ENCODE results near the gene RALBP1.

The RALBP1 gene

GRCh38 chr18:9534844-9535243, 59.5 kb downstream of the RALBP1 start:
- H3K4me3 ChIP-seq (ENCODE audit: insufficient read depth in 1 of 2, low read depth in 1 of 2, low read length in 2 of 2): no peak overlapping the region
- WGBS: 95% methylated on average over 9 of the region's 11 CpGs

GRCh38 chr18:9535430-9535991, 60.2 kb downstream of the RALBP1 start:
- Histone ChIP-seq H4K91ac (ENCODE audit: low read length) (no peak overlapping the region), H3K27ac (ENCODE audit: low read length, poor library complexity, severe bottlenecking) (no peak overlapping the region), H3K4me2 (ENCODE audit: low read length, poor library complexity, severe bottlenecking) (no peak overlapping the region), H2AFZ (ENCODE audit: low read depth, low read length) (no peak overlapping the region), H3K27me3 (ENCODE audit: control insufficient read depth in 1 of 2, insufficient read depth in 1 of 2, low read length in 2 of 2) (no peaks in the 10 kb centered on the region), H2BK5ac (ENCODE audit: low read depth, low read length, poor library complexity, severe bottlenecking) (no peak overlapping the region), H3K14ac (ENCODE audit: low read length in 2 of 2) (no peak overlapping the region), H3K18ac (ENCODE audit: low read depth in 1 of 2, low read length in 2 of 2) (no peak overlapping the region), H2BK15ac (ENCODE audit: low read depth, poor library complexity, severe bottlenecking) (no peak overlapping the region), H3K79me1 (replicated peaks; ENCODE audit: low read length, poor library complexity, severe bottlenecking) (peaks cover 10% of the 10 kb centered on the region), H3K4ac (ENCODE audit: low read depth in 1 of 2, low read length in 2 of 2) (no peak overlapping the region), H2BK120ac (ENCODE audit: low read depth, low read length) (no peak overlapping the region), H4K8ac (ENCODE audit: low read length) (no peak overlapping the region), H3K9me3 (ENCODE audit: control insufficient read depth, low read length) (no peaks in the 10 kb centered on the region), H3K23ac (ENCODE audit: low read length in 2 of 2) (no peak overlapping the region), H3K4me1 (ENCODE audit: control insufficient read depth, insufficient read depth, low read depth, low read length) (peaks cover 12% of the 10 kb centered on the region), H2BK12ac (ENCODE audit: low read length in 2 of 2) (no peak overlapping the region), H3K36me3 (ENCODE audit: control insufficient read depth in 1 of 2, insufficient read depth in 2 of 2, low read depth in 1 of 2, low read length in 2 of 2) (peaks cover 49 to 70% of the 10 kb centered on the region in 2 experiments), H3K9ac (ENCODE audit: low read length) (peak overlapping the region; percentile 74), H3K4me3 (ENCODE audit: insufficient read depth in 1 of 2, low read depth in 1 of 2, low read length in 2 of 2) (peak overlapping the region in 1 of 2 experiments; percentile 63), H2AK5ac (ENCODE audit: low read length, severe bottlenecking) (no peak overlapping the region)
- peak; percentile 69 for DNase-seq
- WGBS: 94% methylated on average over 27 of the region's 27 CpGs

More at GRCh38 chr18:9534844-9535243, 59.5 kb downstream of the RALBP1 start:
- H2AFZ ChIP-seq (ENCODE audit: low read depth, low read length): no peak overlapping the region
- no peak overlapping the region for H2BK5ac ChIP-seq (ENCODE audit: low read depth, low read length, poor library complexity, severe bottlenecking)
- no peak overlapping the region for H2AK5ac ChIP-seq (ENCODE audit: low read length, severe bottlenecking)
- no peak overlapping the region for H3K4me2 ChIP-seq (ENCODE audit: low read length, poor library complexity, severe bottlenecking)
- H3K23ac ChIP-seq (ENCODE audit: low read length in 2 of 2): no peak overlapping the region
- no peak overlapping the region for H3K18ac ChIP-seq (ENCODE audit: low read depth in 1 of 2, low read length in 2 of 2)
- peaks cover 12% of the 10 kb centered on the region for H3K4me1 ChIP-seq (ENCODE audit: control insufficient read depth, insufficient read depth, low read depth, low read length)
- H3K9ac ChIP-seq (ENCODE audit: low read length): peak overlapping the region; percentile 74
- no peak for DNase-seq
- no peak overlapping the region for H3K27ac ChIP-seq (ENCODE audit: low read length, poor library complexity, severe bottlenecking)
- no peak overlapping the region for H3K4ac ChIP-seq (ENCODE audit: low read depth in 1 of 2, low read length in 2 of 2)
- H2BK12ac ChIP-seq (ENCODE audit: low read length in 2 of 2): no peak overlapping the region
- H4K8ac ChIP-seq (ENCODE audit: low read length): no peak overlapping the region
- no peaks in the 10 kb centered on the region for H3K9me3 ChIP-seq (ENCODE audit: control insufficient read depth, low read length)
- peaks cover 44 to 70% of the 10 kb centered on the region in 2 experiments for H3K36me3 ChIP-seq (ENCODE audit: control insufficient read depth in 1 of 2, insufficient read depth in 2 of 2, low read depth in 1 of 2, low read length in 2 of 2)
- H3K27me3 ChIP-seq (ENCODE audit: control insufficient read depth in 1 of 2, insufficient read depth in 1 of 2, low read length in 2 of 2): no peaks in the 10 kb centered on the region
- peaks cover 13% of the 10 kb centered on the region for H3K79me1 ChIP-seq (replicated peaks; ENCODE audit: low read length, poor library complexity, severe bottlenecking)
- no peak overlapping the region for H2BK15ac ChIP-seq (ENCODE audit: low read depth, poor library complexity, severe bottlenecking)
- H4K91ac ChIP-seq (ENCODE audit: low read length): no peak overlapping the region
- no peak overlapping the region for H2BK120ac ChIP-seq (ENCODE audit: low read depth, low read length)
- H3K14ac ChIP-seq (ENCODE audit: low read length in 2 of 2): no peak overlapping the region

- WGBS: 96% methylated on average over 15 of the region's 24 CpGs
- no peaks in the 10 kb centered on the region for H3K27me3 ChIP-seq (ENCODE audit: control insufficient read depth in 1 of 2, insufficient read depth in 1 of 2, low read length in 2 of 2)
- H3K79me1 ChIP-seq (replicated peaks; ENCODE audit: low read length, poor library complexity, severe bottlenecking): peaks cover 10% of the 10 kb centered on the region
- no peak overlapping the region for H3K4me2 ChIP-seq (ENCODE audit: low read length, poor library complexity, severe bottlenecking)
- no peak overlapping the region for H3K18ac ChIP-seq (ENCODE audit: low read depth in 1 of 2, low read length in 2 of 2)
- peak overlapping the region; percentile 74 for H3K9ac ChIP-seq (ENCODE audit: low read length)
- no peak overlapping the region for H3K4ac ChIP-seq (ENCODE audit: low read depth in 1 of 2, low read length in 2 of 2)
- no peak overlapping the region for H2BK15ac ChIP-seq (ENCODE audit: low read depth, poor library complexity, severe bottlenecking)
- no peak for DNase-seq
- H3K4me3 ChIP-seq (ENCODE audit: insufficient read depth in 1 of 2, low read depth in 1 of 2, low read length in 2 of 2): peak overlapping the region in 1 of 2 experiments; percentile 63
- no peaks in the 10 kb centered on the region for H3K9me3 ChIP-seq (ENCODE audit: control insufficient read depth, low read length)
- no peak overlapping the region for H2BK120ac ChIP-seq (ENCODE audit: low read depth, low read length)
- no peak overlapping the region for H3K27ac ChIP-seq (ENCODE audit: low read length, poor library complexity, severe bottlenecking)
- H2BK5ac ChIP-seq (ENCODE audit: low read depth, low read length, poor library complexity, severe bottlenecking): no peak overlapping the region
- H4K8ac ChIP-seq (ENCODE audit: low read length): no peak overlapping the region
- H4K91ac ChIP-seq (ENCODE audit: low read length): no peak overlapping the region
- H3K23ac ChIP-seq (ENCODE audit: low read length in 2 of 2): no peak overlapping the region
- no peak overlapping the region for H2BK12ac ChIP-seq (ENCODE audit: low read length in 2 of 2)
- H2AFZ ChIP-seq (ENCODE audit: low read depth, low read length): no peak overlapping the region
- H2AK5ac ChIP-seq (ENCODE audit: low read length, severe bottlenecking): no peak overlapping the region
- H3K4me1 ChIP-seq (ENCODE audit: control insufficient read depth, insufficient read depth, low read depth, low read length): peaks cover 12% of the 10 kb centered on the region
- H3K14ac ChIP-seq (ENCODE audit: low read length in 2 of 2): no peak overlapping the region
- peaks cover 47 to 61% of the 10 kb centered on the region in 2 experiments for H3K36me3 ChIP-seq (ENCODE audit: control insufficient read depth in 1 of 2, insufficient read depth in 2 of 2, low read depth in 1 of 2, low read length in 2 of 2)
Measured at GRCh38 chr18:9536354-9537152, 61.2 kb downstream of the RALBP1 start.

GRCh38 chr18:9537677-9538076, 62.4 kb downstream of the RALBP1 start:
- WGBS: 97% methylated on average over 5 of the region's 6 CpGs
- Histone ChIP-seq H3K27ac (ENCODE audit: low read length, poor library complexity, severe bottlenecking) (no peak overlapping the region), H3K4me1 (ENCODE audit: control insufficient read depth, insufficient read depth, low read depth, low read length) (peaks cover 12% of the 10 kb centered on the region), H3K27me3 (ENCODE audit: control insufficient read depth in 1 of 2, insufficient read depth in 1 of 2, low read length in 2 of 2) (no peaks in the 10 kb centered on the region), H3K36me3 (ENCODE audit: control insufficient read depth in 1 of 2, insufficient read depth in 2 of 2, low read depth in 1 of 2, low read length in 2 of 2) (peaks cover 46 to 52% of the 10 kb centered on the region in 2 experiments), H4K8ac (ENCODE audit: low read length) (no peak overlapping the region), H2BK15ac (ENCODE audit: low read depth, poor library complexity, severe bottlenecking) (no peak overlapping the region), H3K79me1 (replicated peaks; ENCODE audit: low read length, poor library complexity, severe bottlenecking) (peaks cover 9% of the 10 kb centered on the region), H3K9ac (ENCODE audit: low read length) (no peak overlapping the region), H2AK5ac (ENCODE audit: low read length, severe bottlenecking) (no peak overlapping the region), H3K18ac (ENCODE audit: low read depth in 1 of 2, low read length in 2 of 2) (no peak overlapping the region), H3K14ac (ENCODE audit: low read length in 2 of 2) (no peak overlapping the region), H2BK5ac (ENCODE audit: low read depth, low read length, poor library complexity, severe bottlenecking) (no peak overlapping the region), H2BK120ac (ENCODE audit: low read depth, low read length) (no peak overlapping the region), H3K9me3 (ENCODE audit: control insufficient read depth, low read length) (no peaks in the 10 kb centered on the region), H3K4ac (ENCODE audit: low read depth in 1 of 2, low read length in 2 of 2) (no peak overlapping the region), H2AFZ (ENCODE audit: low read depth, low read length) (no peak overlapping the region), H4K91ac (ENCODE audit: low read length) (no peak overlapping the region), H3K4me3 (ENCODE audit: insufficient read depth in 1 of 2, low read depth in 1 of 2, low read length in 2 of 2) (no peak overlapping the region), H3K4me2 (ENCODE audit: low read length, poor library complexity, severe bottlenecking) (no peak overlapping the region), H2BK12ac (ENCODE audit: low read length in 2 of 2) (no peak overlapping the region), H3K23ac (ENCODE audit: low read length in 2 of 2) (no peak overlapping the region)
- no peak for DNase-seq
